Measurements from ENCODE around the gene GANAB.
"Not testable (repeated sequence)": the region's sequence is repeated elsewhere in the genome, so short reads cannot be mapped to it uniquely, and the experiment has no call there.

Gene GANAB

GRCh38 chr11:62645946-62646824 lies at the start of gene GANAB:
GANAB (minus strand) TSS chr11:62646613; CDS start chr11:62646599, 14 bp downstream.
- DNase-seq, result peak; percentile 96

DNA sequence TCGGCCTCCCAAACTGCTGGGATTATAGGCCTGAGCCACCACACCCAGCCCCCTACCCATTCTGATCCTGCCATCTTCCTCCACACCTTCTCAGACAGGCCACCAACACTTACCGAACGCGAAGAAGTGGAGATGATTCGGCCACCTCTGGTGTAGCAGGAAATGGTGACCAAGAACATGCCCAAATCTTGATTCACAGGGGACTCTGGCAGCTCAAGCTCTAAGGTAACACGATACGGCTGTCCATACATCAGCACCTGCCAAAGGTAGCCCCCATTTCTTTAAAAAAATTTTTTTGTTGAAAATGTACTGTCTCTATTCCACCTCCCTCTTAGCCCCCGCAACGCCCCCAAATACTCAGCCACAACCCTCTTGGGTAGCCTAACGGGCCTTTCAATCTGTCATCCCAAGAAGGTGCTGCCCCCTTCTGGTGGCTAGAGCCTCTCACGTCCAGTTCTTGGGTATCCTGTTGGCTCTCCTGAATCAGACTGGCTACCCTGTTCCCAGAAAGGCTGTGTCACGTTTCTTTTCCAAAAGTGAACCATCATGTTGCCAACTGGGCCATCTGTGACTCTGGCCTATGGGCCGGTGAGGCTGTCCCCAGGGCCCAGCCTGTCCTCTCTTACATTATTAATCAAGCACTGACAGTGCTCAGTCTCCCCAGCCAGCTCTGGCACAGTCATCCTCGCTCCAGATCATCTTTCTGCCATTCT lies 48.2 kb upstream of the GANAB start:
- peak; percentile 6 for DNase-seq

GRCh38 chr11:62693624-62694023 lies 47.2 kb upstream of the GANAB start:
- not testable (repeated sequence) for DNase-seq

- no peak for DNase-seq
Observed at GRCh38 chr11:62689421-62690183, 43.2 kb upstream of the GANAB start, which contains the start of gene LRRN4CL. LRRN4CL (minus strand) TSS chr11:62689530; CDS start chr11:62688508, 1,022 bp downstream.

DNA sequence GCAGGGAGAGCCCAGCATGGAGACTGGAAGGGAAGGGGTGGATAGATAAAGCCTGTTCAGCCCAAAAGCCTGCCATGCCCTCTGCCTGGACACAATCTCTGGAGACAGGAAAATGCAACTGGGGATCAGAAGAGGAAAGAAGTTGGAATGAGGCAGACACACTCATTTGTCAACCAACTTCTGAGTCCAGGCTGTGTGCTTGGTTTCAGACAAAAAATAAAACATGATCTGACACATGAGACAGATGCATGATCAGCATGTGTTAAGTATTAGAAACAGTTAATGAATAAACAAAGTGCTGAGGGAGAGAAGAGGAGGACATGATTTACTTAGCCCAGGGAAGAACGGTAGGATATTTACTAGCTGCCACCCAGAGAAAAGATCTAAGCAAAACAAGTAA lies 42.1 kb upstream of the GANAB start:
- no peak for DNase-seq

DNA sequence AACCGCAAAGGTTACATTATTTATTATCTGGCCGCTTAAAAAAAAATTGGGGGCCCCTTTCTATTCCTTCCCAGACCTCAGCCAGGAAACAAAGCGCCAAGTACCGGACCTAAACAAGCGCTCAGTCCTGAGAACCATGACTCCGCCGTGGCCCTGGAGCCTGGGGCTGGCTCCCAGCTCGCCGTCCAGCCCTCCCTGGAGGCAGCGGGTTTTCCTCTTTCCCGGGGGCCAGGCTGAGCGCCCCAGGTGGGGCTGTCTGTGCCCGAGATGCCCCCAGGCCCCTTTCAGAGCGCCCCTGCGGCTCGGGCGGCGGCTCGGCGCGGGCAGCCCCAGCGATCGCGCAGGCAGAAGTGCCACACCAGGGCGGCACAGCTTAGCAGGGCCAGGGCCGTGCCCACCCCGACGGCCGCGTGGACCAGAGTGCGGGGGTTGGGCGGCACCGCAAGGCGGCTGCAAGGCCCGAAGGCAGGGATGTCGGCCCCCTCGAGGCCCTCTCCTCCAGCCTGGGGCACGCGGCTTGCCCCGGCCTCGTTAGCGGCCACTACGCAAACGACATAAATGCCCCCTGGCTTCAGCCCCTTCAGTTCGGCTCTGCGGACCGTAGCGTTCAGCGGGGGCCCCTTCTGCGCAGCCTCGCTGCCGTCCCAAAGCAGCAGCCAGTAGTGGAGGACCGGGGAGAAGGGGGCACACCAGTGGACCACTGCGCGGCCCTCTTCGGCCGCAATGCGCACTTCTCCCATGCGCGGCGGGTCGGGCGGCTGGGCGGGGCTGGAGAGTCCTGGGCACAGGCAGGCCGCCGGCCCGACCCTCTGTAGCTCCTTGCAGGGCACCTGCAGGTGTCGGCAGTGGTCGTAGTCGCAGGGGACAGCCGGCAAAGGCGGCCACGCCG lies 41.3 kb upstream of the GANAB start:
- DNase-seq, result no peak

DNA sequence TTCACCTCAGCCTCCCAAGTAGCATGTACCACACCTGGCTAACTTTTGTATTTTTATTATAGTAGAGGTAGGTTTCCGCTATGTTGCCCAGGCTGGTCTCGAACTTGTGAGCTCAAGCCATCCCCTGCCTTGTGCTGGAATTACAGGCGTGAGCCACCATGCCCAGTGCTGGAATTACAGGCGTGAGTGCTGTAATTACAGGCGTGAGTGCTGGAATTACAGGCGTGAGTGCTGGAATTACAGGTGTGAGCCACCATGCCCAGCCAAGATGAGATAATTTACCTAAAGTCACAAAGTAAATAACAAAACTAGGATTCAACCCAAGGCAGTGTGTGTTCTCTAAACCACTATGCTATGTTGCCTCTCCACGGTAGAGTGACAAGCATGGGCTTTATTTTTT lies 36.1 kb upstream of the GANAB start:
- no peak for DNase-seq

DNA sequence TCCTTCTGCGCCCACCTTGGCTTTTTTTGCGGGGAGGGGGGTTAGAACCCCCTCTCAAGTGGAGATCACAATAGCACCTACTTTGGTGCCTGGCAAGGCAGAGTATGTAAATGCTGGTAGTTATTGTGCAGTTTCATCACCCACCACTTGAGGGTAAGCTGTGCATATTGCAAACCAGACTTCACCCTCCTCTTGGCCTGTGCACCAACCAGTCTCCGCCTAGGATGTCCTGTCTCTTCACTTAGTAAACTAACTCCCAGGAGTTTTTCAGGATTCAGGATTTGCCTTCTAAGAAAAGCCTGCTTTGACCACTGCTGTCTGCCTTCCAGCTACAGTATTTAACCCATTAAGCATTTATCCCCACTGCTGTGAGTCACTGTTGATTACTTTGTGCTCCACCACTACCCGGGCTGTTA lies 34.4 kb upstream of the GANAB start:
- peak; percentile 3 for DNase-seq

DNA sequence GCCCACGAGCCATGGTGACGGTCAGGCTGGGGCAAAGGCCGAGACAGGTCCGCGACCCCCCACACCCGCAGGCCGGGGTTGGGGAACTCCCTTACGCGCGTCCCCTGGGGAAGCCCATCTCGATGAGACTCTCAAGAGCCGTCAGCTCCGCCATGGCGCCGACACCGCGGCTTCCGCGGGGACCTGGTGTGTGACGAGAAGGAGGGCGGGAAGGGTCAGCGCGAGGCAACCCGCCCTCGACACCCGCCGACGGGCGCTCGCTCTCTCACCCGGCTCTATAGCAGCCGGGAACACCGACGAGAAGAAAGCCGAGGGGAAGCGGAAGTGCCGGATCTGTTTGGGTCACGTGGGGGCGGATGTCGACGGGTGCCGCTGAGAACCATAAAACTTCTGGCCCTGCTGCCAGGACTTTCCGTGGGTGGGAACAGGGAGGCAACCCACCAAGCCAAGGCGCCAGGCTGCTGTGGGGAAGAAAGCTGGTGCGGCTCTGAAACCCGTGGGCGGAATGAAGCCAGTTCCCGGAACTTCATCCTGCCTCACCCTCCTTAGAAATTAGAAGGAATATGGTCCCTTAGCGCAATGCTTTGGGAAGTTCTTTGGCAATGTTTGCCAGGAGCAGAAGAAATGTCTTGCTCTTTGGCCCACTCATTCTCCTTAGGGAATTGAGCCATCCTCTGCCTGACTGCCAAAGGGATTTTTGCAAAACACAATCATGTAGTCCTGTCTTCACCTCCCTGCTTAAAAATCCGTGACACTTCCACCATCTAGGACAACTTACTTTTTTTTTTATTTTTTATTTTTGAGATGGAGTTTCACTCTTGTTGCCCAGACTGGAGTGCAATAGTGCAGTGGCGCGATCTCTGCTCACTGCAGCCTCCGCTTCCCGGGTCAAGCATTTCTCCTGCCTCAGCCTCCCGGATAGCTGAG lies 32.6 kb upstream of the GANAB start, which contains the start of gene UBXN1:
UBXN1 (minus strand) TSS at position 304 of the 927 bp plus-strand sequence; CDS start at position 154, 150 bp downstream.
- peak; percentile 72 for DNase-seq

DNA sequence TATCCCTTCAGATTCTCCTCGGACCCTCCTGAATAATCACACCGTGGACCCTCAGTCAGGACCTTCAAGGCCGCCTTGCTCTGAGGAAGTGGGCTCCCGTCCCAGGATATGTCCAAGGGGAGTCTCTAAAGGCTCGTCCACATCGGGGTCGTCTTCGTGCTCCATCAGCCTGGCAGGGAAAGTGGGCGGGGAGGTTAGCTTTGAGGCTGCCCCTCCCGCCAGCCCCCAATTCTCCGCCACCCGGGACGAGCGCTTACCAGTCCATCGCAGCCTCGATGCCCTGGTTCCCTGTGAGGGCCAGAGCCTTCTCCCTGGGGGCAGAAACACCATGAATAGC lies 32.0 kb upstream of the GANAB start:
- no peak for DNase-seq

DNA sequence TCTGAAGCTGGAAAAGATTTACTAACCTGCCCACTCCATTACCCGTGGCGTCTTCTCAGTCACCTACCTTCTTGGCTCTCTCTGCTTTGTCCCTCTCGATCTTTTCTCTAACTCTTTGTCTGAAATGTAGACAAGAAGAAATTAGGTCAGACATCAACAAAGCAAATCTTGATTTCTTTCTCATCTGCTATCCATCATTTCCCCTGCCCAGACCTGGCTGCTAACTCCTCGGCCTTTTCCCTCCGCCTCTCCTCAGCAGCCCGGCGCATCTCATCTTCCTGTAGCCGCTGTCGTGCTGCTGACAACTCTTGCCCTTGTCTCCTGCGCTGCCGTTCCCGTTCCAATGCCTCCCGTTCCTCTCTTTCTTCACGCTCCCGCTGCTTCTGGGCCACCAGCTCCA lies 31.3 kb upstream of the GANAB start:
- no peak for DNase-seq

GRCh38 chr11:62677156-62677555 lies 30.7 kb upstream of the GANAB start:
- DNase-seq, result no peak

DNA sequence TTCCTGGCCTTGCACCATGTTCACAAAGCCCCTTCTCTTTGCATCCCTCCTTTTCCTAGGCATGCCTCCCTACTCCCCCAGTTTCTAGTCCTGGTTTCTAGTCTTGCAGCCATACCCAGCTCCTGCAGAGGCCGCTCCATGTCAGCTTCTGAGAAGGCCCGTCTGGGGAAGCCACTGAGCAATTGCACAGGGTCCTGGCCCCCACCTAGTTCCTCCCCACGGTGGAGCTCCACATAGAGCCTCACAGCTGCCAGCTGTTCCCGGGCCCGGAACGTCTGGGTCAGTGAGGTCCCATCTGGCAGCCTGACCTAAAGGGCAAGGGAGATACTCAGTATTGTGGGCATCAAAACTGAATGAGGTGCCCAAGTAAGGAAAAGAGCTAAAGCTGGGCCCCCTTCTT lies 30.3 kb upstream of the GANAB start:
- DNase-seq, result no peak

DNA sequence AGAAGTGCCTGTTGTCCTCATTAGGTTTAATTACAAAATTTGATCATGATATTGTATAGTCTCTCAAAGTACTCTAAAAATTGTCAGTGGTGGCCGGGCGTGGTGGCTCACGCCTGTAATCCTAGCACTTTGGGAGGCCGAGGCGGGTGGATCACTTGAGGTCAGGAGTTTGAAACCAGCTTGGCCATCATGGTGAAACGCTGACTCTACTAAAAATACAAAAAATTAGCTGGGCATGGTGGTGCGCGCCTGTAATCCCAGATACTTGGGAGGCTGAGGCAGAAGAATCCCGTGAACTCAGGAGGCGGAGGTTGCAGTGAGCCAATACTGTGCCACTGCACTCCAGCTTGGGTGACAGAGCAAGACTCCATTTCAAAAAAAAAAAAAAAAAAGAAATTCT lies 29.0 kb upstream of the GANAB start:
- DNase-seq, result not testable (repeated sequence)

DNA sequence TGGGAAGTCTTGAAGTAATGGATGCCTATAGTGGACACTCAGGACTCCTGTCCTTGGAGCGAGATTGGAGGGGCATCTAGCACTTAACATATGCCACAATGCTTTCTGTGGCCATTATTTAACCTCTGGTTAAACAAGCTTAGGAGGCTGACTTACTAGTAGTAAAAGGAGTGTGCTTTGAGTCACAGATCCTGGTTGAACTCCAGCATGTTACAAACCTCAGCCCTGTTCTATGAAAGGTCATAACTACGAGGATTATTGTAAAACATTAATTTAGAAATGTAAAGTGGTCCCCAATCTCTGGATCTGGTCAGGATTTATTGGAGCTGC lies 26.7 kb upstream of the GANAB start:
- no peak for DNase-seq

DNA sequence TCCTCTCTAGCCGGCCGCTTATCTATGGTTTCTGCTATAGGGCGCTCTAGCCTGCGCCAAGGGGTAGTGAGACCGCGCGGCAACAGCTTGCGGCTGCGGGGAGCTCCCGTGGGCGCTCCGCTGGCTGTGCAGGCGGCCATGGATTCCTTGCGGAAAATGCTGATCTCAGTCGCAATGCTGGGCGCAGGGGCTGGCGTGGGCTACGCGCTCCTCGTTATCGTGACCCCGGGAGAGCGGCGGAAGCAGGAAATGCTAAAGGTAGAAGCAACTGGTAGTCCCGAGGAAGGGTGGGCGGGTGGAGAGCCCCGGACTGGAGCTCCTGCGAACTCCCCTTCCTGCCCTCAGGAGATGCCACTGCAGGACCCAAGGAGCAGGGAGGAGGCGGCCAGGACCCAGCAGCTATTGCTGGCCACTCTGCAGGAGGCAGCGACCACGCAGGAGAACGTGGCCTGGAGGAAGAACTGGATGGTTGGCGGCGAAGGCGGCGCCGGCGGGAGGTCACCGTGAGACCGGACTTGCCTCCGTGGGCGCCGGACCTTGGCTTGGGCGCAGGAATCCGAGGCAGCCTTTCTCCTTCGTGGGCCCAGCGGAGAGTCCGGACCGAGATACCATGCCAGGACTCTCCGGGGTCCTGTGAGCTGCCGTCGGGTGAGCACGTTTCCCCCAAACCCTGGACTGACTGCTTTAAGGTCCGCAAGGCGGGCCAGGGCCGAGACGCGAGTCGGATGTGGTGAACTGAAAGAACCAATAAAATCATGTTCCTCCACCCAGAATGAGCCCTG lies 25.4 kb upstream of the GANAB start, which contains the start of the genes LBHD1 and UQCC3:
LBHD1 (minus strand) TSS at position 660 of the 782 bp plus-strand sequence. CDS start 2,236 bp downstream, outside the sequence.
UQCC3 (plus strand) TSS at position 66 of the 782 bp plus-strand sequence; CDS start at position 139, 73 bp downstream.
- peak; percentile 68 for DNase-seq

DNA sequence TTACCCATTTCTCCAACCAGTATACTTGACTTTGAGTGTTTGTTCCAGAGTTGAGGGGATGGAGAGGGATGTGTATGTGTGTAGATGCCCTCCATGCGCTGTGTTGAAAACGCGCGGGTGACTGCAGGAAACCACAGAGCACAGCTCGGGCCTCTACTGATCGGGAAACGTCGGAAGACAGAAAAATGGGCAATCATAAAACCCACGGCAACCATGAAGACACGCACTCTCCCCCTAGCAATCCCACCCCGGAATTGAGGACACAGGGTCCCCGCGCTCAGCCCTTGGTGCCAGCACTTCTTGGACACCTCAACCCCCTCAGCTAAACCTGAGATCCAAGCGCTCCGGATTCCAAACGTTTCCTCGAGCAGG lies 24.8 kb upstream of the GANAB start:
- DNase-seq, result no peak

DNA sequence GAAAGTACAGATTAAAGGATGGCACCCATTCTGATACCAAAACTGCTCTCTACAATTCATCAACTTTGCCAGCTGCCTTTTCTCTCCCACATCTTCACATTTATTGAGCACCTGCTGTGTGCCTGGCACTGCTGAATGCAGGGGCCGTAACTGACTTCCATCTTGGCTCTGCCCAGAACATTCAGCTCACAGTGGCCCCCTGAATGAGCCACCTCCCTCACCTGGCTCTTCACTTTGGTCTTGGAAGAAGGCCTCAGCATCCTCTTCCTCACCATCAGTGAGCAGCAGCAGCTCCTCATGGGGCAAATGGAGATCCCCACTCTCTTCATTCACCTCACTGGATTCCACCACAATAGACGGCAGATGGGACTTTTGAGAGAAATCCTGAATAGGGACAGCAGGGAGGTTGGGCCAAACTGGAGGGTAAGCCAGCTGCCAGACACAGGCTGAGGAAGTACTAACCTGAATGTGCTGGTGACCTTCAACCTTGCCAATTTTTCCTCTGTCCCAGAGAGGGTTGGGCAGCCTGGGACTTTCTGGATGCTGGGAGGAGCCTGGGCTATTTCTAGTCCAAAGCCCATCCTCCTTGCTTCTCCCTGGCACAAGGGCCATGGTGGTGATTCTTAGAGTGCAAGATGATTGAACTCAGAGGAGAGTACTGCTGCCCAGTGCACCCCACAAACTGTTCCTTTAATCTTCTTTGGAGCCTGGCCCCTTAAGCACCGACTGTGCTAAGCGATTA lies 23.2 kb upstream of the GANAB start:
- no peak for DNase-seq

GRCh38 chr11:62667460-62667859 lies 21.0 kb upstream of the GANAB start:
- DNase-seq, result no peak

Measured in DMS79 (cell line).